H1 (cell line): Measurements from ENCODE around the gene EEPD1. TPM values are rescaled to one million over a fixed set of nuclear protein-coding genes. Genes with fewer than 3 reads are reported as not detected.

Source experiments
- CTCF ChIA-PET: fragments of 300-600 bp; sonication (Branson Sonifier 250); formaldehyde crosslinking; loops from one replicate; lab custom pipeline; 2021; ENCODE audit not compliant: partially characterized antibody; lab: Charles Lee
- POLR2A ChIA-PET: fragments of 300-600 bp; sonication (Branson Sonifier 250); formaldehyde crosslinking; loops from one replicate; lab custom pipeline; 2021; ENCODE audit warnings: inconsistent platforms; ENCODE audit not compliant: partially characterized antibody; lab: Charles Lee
- DNase-seq, 2 experiments: peaks; one replicate each; pipeline versions ENCODE4 v3.0.0 to v3.0.0-alpha.2; 2010 to 2022; ENCODE audit warnings: low spot score in 2 of 2, low read depth in 1 of 2, mixed read lengths in 1 of 2
- FAIRE-seq: peaks from 2 replicates; lab custom pipeline; 2011; peaks lifted over from hg19 to GRCh38; lab: Jason Lieb, UNC
- H2AFZ ChIP-seq: 2 replicates; pipeline ENCODE4 v1.8.1; 2012; ENCODE audit warnings: low read length, inconsistent platforms
- H2AK5ac ChIP-seq: 2 replicates; pipeline ENCODE4 v1.6.1; 2013; ENCODE audit warnings: low read depth, low read length
- H2BK120ac ChIP-seq: replicated peaks from 2 replicates; pipeline ENCODE3; 2013; ENCODE audit warnings: low read depth, low read length, inconsistent platforms
- H2BK12ac ChIP-seq: 2 replicates; pipeline ENCODE4 v1.6.1; 2013; ENCODE audit warnings: low read depth, low read length
- H2BK15ac ChIP-seq: 2 replicates; pipeline ENCODE4 v1.6.1; 2013; ENCODE audit warnings: low read length
- H2BK20ac ChIP-seq: 2 replicates; pipeline ENCODE4 v1.6.1; 2013; ENCODE audit warnings: low read length
- H2BK5ac ChIP-seq: 2 replicates; pipeline ENCODE4 v1.6.1; 2013; ENCODE audit warnings: low read depth, low read length
- H3K14ac ChIP-seq: 2 replicates; pipeline ENCODE4 v1.6.1; 2013; ENCODE audit warnings: inconsistent platforms; ENCODE audit not compliant: insufficient read length
- H3K18ac ChIP-seq: 2 replicates; pipeline ENCODE4 v1.6.1; 2013; ENCODE audit warnings: low read length; ENCODE audit errors: extremely low read depth
- H3K23ac ChIP-seq: 2 replicates; pipeline ENCODE4 v1.6.1; 2013; ENCODE audit warnings: inconsistent platforms; ENCODE audit not compliant: insufficient read length
- H3K23me2 ChIP-seq: 2 replicates; pipeline ENCODE4 v1.6.1; 2013; ENCODE audit warnings: low read depth, low read length
- H3K27ac ChIP-seq: 2 replicates; pipeline ENCODE4 v1.6.1; 2011; ENCODE audit warnings: low read depth, low read length, inconsistent platforms
- H3K27me3 ChIP-seq, 4 experiments: replicated peaks in 1 of 4; 1 replicate in 1 of 4; 2 replicates in 3 of 4; pipeline versions ENCODE4 v1.6.1 to v1.8.1; 2011 to 2013; ENCODE audit warnings: low read length in 3 of 4, mild to moderate bottlenecking in 3 of 4, inconsistent platforms in 2 of 4, mixed read lengths in 2 of 4, moderate library complexity in 1 of 4; ENCODE audit not compliant: control insufficient read depth in 3 of 4, insufficient read depth in 3 of 4; ENCODE audit errors: extremely low read depth in 1 of 4
- H3K36me3 ChIP-seq, 4 experiments: 2 replicates each; pipeline versions ENCODE4 v1.6.1 to v1.8.1; 2011 to 2013; ENCODE audit warnings: mild to moderate bottlenecking in 4 of 4, low read length in 3 of 4, moderate library complexity in 2 of 4, control low read depth in 1 of 4, inconsistent platforms in 1 of 4; ENCODE audit not compliant: insufficient read depth in 4 of 4, control insufficient read depth in 2 of 4
- H3K4ac ChIP-seq: replicated peaks from 2 replicates; pipeline ENCODE3; 2013; ENCODE audit warnings: low read length, low read depth, mixed read lengths, inconsistent platforms; ENCODE audit not compliant: insufficient read length
- H3K4me1 ChIP-seq, 4 experiments: replicated peaks in 1 of 4; 1 replicate in 1 of 4; 2 replicates in 3 of 4; pipeline versions ENCODE4 v1.6.1 to v1.8.1; 2011 to 2013; ENCODE audit warnings: low read length in 3 of 4, inconsistent platforms in 2 of 4, mixed read lengths in 1 of 4; ENCODE audit not compliant: insufficient read depth in 4 of 4, control insufficient read depth in 3 of 4
- H3K4me2 ChIP-seq, 2 experiments: 2 replicates each; pipeline versions ENCODE4 v1.6.1 to v1.8.1; 2011 to 2013; ENCODE audit warnings: low read depth in 2 of 2, low read length in 2 of 2, control low read depth in 1 of 2, inconsistent platforms in 1 of 2, mild to moderate bottlenecking in 1 of 2; ENCODE audit not compliant: insufficient read depth in 1 of 2
- H3K4me3 ChIP-seq, 4 experiments: fragments of 200-600, 300-600 bp in 1 of 4; sonication (generic), shearing (Covaris generic), sonication (Bioruptor Twin) in 1 of 4; 2 replicates each; pipeline versions ENCODE4 v1.5.1 to v1.8.1; 2011 to 2016; ENCODE audit warnings: low read length in 4 of 4, low read depth in 3 of 4, control low read depth in 2 of 4, inconsistent platforms in 2 of 4, mild to moderate bottlenecking in 2 of 4, mixed read lengths in 1 of 4, moderate library complexity in 1 of 4; ENCODE audit not compliant: insufficient read depth in 2 of 4; ENCODE audit errors: extremely low read depth in 1 of 4
- H3K56ac ChIP-seq: replicated peaks from 2 replicates; pipeline ENCODE3; 2013; ENCODE audit warnings: low read depth, mild to moderate bottlenecking, mixed read lengths, low read length, inconsistent platforms; ENCODE audit not compliant: insufficient read length
- H3K79me1 ChIP-seq: 2 replicates; pipeline ENCODE4 v1.6.1; 2013; ENCODE audit warnings: low read depth, low read length, control low read depth
- H3K79me2 ChIP-seq, 2 experiments: 2 replicates each; pipeline versions ENCODE4 v1.6.1 to v1.8.1; 2012 to 2013; ENCODE audit warnings: low read length in 2 of 2, mild to moderate bottlenecking in 2 of 2, inconsistent platforms in 1 of 2; ENCODE audit not compliant: insufficient read depth in 2 of 2, control insufficient read depth in 1 of 2
- H3K9ac ChIP-seq, 4 experiments: replicated peaks in 1 of 4; 1 replicate in 1 of 4; 2 replicates in 3 of 4; pipeline versions ENCODE4 v1.6.1 to v1.8.1; 2011 to 2013; ENCODE audit warnings: low read depth in 3 of 4, low read length in 3 of 4, control low read depth in 2 of 4, mild to moderate bottlenecking in 2 of 4, moderate library complexity in 2 of 4, inconsistent platforms in 1 of 4; ENCODE audit errors: extremely low read depth in 1 of 4
- H3K9me3 ChIP-seq, 2 experiments: 2 replicates each; pipeline versions ENCODE4 v1.6.1 to v1.8.1; 2012 to 2013; ENCODE audit warnings: mild to moderate bottlenecking in 2 of 2, moderate library complexity in 2 of 2, control low read depth in 1 of 2, inconsistent platforms in 1 of 2, low read depth in 1 of 2, low read length in 1 of 2, mixed read lengths in 1 of 2; ENCODE audit not compliant: insufficient read depth in 2 of 2
- H4K20me1 ChIP-seq, 2 experiments: replicated peaks in 1 of 2; 2 replicates each; pipeline versions ENCODE3 to v1.8.1; 2011 to 2013; ENCODE audit warnings: inconsistent platforms in 2 of 2, low read length in 2 of 2, mild to moderate bottlenecking in 1 of 2; ENCODE audit not compliant: insufficient read depth in 2 of 2, control insufficient read depth in 1 of 2
- H4K5ac ChIP-seq: 2 replicates; pipeline ENCODE4 v1.6.1; 2013; ENCODE audit warnings: low read length, low read depth, mixed read lengths, inconsistent platforms; ENCODE audit not compliant: insufficient read length
- H4K8ac ChIP-seq: 2 replicates; pipeline ENCODE4 v1.8.0; 2013; ENCODE audit warnings: mild to moderate bottlenecking, moderate library complexity, low read length, inconsistent platforms; ENCODE audit not compliant: insufficient read depth; ENCODE audit errors: extremely low read depth
- H4K91ac ChIP-seq: replicated peaks from 2 replicates; pipeline ENCODE3; 2013; ENCODE audit warnings: low read length, mixed read lengths, inconsistent platforms; ENCODE audit not compliant: insufficient read length
- BCL11A ChIP-seq, 2 experiments: IDR thresholded peaks; one replicate each; pipeline ENCODE4 v1.6.1; 2011; ENCODE audit warnings: low read depth in 2 of 2, low read length in 2 of 2, mild to moderate bottlenecking in 2 of 2
- HDAC6 ChIP-seq: IDR thresholded peaks from one replicate; pipeline ENCODE4 v1.7.1; 2012; ENCODE audit warnings: low read depth, mild to moderate bottlenecking, inconsistent platforms, low read length, moderate library complexity
- TAF1 ChIP-seq: IDR thresholded peaks from 2 replicates; pipeline ENCODE4 v1.6.1; 2011; ENCODE audit warnings: mild to moderate bottlenecking, low read depth, low read length
- WGBS, 2 experiments: shearing (Covaris generic) in 1 of 2; methylation state at CpG; one replicate each; pipeline versions ENCODE4 v1.1.6 to v1.1.7; 2013 to 2015; ENCODE audit warnings: low lambda C conversion rate in 2 of 2, mixed read lengths in 2 of 2, inconsistent platforms in 1 of 2, low coverage in 1 of 2, missing lambda C conversion rate in 1 of 2; ENCODE audit not compliant: insufficient replicate concordance in 2 of 2, insufficient coverage in 1 of 2, insufficient read length in 1 of 2; ENCODE audit errors: extremely low coverage in 1 of 2, missing lambda C conversion rate in 1 of 2; 5-methylcytosine and 5-hydroxymethylcytosine counted together
- polyA plus RNA-seq, 7 experiments: library from polyadenylated mRNA; depleted of rRNA in 3 of 7; stranded (reverse) in 5 of 7; unstranded in 2 of 7; fragments of >200 nt in 5 of 7; fragments of 200-250 nt in 2 of 7; gene quantifications; 1 replicate in 5 of 7; 2 replicates in 1 of 7; 4 replicates in 1 of 7; pipeline versions ENCODE4 v1.2.1 to v1.2.3, GENCODE V29; 2011 to 2013; ENCODE audit warnings: missing spikeins in 2 of 7, mixed read lengths in 2 of 7
- total RNA-seq: library from RNA; stranded (reverse); fragmentation: NEBNext Ultra II Directional; extraction: Animal tissue kit (Norgen Biotek cat#: 25700); gene quantifications from 2 replicates; pipeline ENCODE4 v1.2.1, GENCODE V29; 2021

Gene EEPD1
- total and polyA plus RNA-seq, 2 of the 8 experiments (the other 6 are each of a cell fraction or from before 2014, with no cell fraction given), result 3.1 to 7.8 TPM

- Histone ChIP-seq H2AFZ (no peak overlapping the region), H3K9ac (no peak overlapping the region), H3K79me1 (no peaks in the 10 kb centered on the region), H3K4me3 (no peak overlapping the region), H3K9me3 (no peaks in the 10 kb centered on the region), H2BK12ac (no peak overlapping the region), H3K79me2 (no peaks in the 10 kb centered on the region), H3K36me3 (no peaks in the 10 kb centered on the region), H3K23ac (no peak overlapping the region), H2BK5ac (no peak overlapping the region), H3K4me1 (no peaks in the 10 kb centered on the region), H3K18ac (no peak overlapping the region), H4K5ac (no peak overlapping the region), H4K8ac (no peak overlapping the region), H3K4ac (no peak overlapping the region), H2BK20ac (no peak overlapping the region), H3K27me3 (peaks cover 0 to 2% (median 0%) of the 10 kb centered on the region in 4 experiments; a peak in 1 of 7 replicates), H3K14ac (no peak overlapping the region), H2BK15ac (no peak overlapping the region), H2AK5ac (no peak overlapping the region), H3K4me2 (no peak overlapping the region), H2BK120ac (no peak overlapping the region), H3K56ac (no peak overlapping the region), H4K20me1 (no peaks in the 10 kb centered on the region), H4K91ac (no peak overlapping the region), H3K23me2 (no peaks in the 10 kb centered on the region), H3K27ac (no peak overlapping the region)
- ChIA-PET POLR2A (no interaction called here), CTCF (no interaction called here)
- FAIRE-seq (no peak), DNase-seq (no peak)
- WGBS, 2 experiments, result 88% methylated on average over 2 of the region's 2 CpGs; no CpG with 5 or more reads in 1 of the 2 experiments
- TF ChIP-seq BCL11A (IDR thresholded peaks at IDR 0.05; ENCODE audit: low read depth in 2 of 2, low read length in 2 of 2), result no peak
- no peak for TF ChIP-seq TAF1
- TF ChIP-seq HDAC6, result no peak
Measured at GRCh38 chr7:36137754-36138153, 15.3 kb upstream of the EEPD1 start.
